Measurements from ENCODE around the gene PLIN4. TPM values are rescaled to one million over a fixed set of nuclear protein-coding genes. Genes with fewer than 3 reads are reported as not detected.
"Not testable (repeated sequence)": the region's sequence is repeated elsewhere in the genome, so short reads cannot be mapped to it uniquely, and the experiment has no call there.

The PLIN4 gene
- total RNA-seq, 1 donor from 2014 or later: 27.1 TPM

GRCh38 chr19:4527377-4527776 is 9.1 kb upstream of the PLIN4 start:
- DNase-seq (ENCODE audit: low spot score): not testable (repeated sequence)

DNA sequence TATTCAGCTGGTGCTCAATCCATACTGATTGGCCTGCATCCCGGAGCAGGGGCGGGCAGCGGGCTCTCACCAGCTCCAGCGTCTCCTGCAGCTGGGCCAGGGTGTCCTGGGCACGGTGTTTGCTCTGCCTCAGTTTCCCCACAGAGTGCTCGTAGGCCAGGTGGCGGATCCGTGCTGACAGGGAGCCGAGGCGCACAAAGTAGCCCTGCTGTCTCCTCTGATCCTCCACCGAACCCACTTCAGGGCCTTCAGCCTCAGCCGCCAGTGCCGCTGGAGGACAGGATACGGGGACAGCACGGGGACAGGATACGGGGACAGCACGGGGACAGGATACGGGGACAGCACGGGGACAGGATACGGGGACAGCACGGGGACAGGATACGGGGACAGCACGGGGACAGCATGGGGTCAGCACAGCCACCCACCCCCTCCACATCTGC is 7.3 kb upstream of the PLIN4 start:
- no peak for DNase-seq (ENCODE audit: low spot score)

DNA sequence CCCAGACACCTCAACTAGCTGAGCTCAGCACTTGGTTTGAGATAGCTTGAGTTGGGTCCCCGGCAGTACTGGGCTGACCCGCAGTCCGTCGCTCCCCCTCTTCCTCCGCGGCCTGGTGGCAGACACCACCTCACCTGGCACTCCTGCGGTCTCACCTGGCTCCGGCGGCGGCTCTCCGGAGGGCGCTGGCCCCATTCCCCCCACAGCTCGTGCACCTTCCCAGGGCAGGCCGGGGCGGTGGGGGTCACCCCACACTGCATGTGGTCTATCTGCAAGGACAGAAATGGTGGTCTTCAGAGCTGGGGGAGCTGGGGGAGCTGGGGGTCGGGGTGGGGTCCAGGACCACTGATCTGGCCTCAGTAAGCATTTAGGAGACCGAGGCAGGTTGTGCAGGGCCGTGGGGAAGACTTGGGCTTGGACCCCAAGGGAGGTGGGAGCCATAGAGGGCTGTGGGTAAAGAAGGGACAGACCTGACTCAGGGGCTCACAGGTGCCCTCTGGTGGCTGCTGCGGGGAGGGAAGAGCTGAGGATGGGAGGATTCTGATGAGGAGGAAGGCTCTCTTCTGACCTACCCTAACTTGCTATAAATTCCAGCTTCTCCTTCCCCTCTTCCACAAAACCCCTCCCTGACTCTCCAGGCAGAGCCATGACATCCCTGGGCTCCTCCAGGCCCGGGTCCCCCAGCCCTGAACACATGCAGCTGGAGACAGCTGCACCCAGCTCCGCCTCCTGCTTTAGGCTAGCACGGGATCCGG is 6.7 kb upstream of the PLIN4 start:
- no peak for DNase-seq (ENCODE audit: low spot score)

GRCh38 chr19:4523306-4524110 is 5.2 kb upstream of the PLIN4 start:
- no peak for DNase-seq (ENCODE audit: low spot score)

- no peak for DNase-seq (ENCODE audit: low spot score)
These were observed 4.2 kb upstream of the PLIN4 start for GRCh38 chr19:4522291-4523002.

DNA sequence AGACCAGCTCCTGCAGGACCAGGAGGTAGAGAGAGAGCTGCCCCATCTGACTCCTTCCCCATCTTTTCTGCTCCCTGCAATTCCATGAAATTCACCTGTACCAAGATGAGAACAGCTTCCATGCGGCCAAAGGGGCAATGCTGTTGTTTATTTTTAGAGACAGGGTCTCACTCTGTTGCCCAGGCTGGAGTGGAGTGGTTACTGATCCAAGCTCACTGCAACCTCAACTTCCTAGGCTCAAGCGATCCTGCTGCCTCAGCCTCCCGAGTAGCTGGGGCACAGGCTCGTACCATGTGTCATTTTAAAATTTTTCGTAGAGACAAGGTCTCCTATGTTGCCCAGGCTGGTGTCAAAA is 3.6 kb upstream of the PLIN4 start:
- DNase-seq (ENCODE audit: low spot score): no peak

- DNase-seq (ENCODE audit: low spot score): no peak
These were observed 3.0 kb upstream of the PLIN4 start for GRCh38 chr19:4521170-4521887.

DNA sequence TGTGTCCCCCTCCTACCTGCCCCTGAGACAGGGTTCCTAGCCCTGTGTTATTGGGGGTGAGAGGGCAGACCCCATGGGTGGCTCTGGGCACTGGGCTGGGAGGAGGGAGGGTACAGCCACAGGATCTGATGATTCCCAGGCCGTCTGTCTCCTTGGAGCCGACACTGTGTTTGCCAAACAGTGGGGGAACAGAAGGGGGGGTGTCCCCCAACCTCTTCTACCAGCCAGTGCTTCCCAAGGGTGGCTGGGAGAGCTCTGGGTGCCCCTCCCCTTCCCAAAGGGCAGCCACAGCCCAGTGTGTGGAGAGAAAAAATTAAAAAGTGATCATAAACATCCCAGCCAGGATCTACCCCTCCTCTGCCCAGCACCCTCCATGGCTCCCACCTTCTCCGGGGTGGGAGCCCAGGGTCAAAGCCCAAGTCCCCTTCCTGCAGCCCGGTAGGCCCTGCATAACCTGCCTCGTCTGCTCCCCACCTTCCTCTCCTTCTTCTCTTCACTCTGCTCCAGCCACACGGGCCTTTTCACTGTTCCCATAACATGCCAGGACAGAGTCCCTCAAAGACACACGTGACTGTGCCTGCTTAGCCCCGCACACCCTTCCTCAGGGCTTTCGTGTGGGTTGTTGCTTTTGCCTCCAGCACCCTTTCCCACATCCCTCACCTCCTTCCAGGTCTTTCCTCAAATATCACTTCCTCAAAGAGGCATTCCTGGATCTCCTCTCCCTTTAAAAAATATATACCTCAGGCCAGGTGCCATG is 1.4 kb upstream of the PLIN4 start:
- DNase-seq (ENCODE audit: low spot score): peak; percentile 70

- no peak for DNase-seq (ENCODE audit: low spot score)
These were observed 848 bp upstream of the PLIN4 start for GRCh38 chr19:4519172-4519496.

- no peak for DNase-seq (ENCODE audit: low spot score)
These were observed 732 bp downstream of the PLIN4 start for GRCh38 chr19:4517451-4518057.

- DNase-seq (ENCODE audit: low spot score): no peak
These were observed 1.4 kb downstream of the PLIN4 start for GRCh38 chr19:4516939-4517300.

- no peak for DNase-seq (ENCODE audit: low spot score)
These were observed 1.9 kb downstream of the PLIN4 start for GRCh38 chr19:4516199-4516938.

GRCh38 chr19:4515732-4516131 is 2.6 kb downstream of the PLIN4 start:
- no peak for DNase-seq (ENCODE audit: low spot score)

GRCh38 chr19:4513248-4513647 is 5.0 kb downstream of the PLIN4 start:
- no peak for DNase-seq (ENCODE audit: low spot score)

DNA sequence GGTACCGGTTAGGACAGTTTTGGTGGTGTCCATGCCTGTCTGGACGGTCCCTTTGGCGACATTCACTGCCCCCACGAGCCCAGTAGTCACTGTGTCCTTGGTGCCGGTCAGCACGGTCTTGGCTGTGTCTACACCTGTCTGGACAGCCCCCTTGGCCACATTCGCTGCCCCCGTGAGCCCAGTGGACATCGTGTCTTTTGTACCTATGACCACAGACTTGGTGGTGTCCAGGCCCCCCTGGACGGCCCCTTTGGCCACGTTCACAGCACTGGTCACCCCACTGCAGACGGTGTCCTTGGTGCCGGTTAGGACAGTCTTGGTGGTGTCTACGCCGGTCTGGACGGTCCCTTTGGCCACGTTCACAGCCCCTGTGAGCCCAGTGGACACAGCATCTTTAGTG is 6.2 kb downstream of the PLIN4 start:
- DNase-seq (ENCODE audit: low spot score): no peak

GRCh38 chr19:4511300-4512054 is 6.8 kb downstream of the PLIN4 start:
- DNase-seq (ENCODE audit: low spot score): no peak

GRCh38 chr19:4510435-4511255 is 7.6 kb downstream of the PLIN4 start:
- no peak for DNase-seq (ENCODE audit: low spot score)

DNA sequence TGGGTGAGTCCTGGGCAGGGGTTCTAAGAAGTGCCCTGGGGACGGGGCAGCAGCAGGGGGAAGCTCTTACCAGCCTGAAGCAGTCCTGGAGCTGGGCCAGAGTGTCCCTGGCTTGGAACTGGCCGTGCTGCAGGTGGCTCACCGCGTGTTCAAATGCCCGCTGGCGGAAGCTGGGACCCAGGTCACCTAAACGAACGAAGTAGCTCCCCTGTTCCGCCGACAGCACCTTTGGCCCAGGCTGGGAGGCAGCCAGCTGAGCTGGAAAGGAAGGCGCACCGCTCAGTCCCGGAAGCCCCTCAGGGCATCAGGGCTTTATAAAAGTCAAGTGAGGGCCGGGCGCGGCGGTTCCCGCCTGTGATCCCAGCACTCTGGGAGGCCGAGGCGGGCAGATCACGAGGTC is 9.6 kb downstream of the PLIN4 start:
- DNase-seq (ENCODE audit: low spot score): no peak

GRCh38 chr19:4507804-4508203 is 10.5 kb downstream of the PLIN4 start:
- no peak for DNase-seq (ENCODE audit: low spot score)
